GM12878 (cell line): ENCODE measurements around the gene CNDP2. TPM values are rescaled to one million over a fixed set of nuclear protein-coding genes. Genes with fewer than 3 reads are reported as not detected.
A peak's percentile ranks its signal among the peaks of the same experiment; 100 is the strongest.

ENCODE experiments used
- ATAC-seq: fragments of 200-7000 bp; cut with Tn5 transposase; 3 replicates; pipeline ENCODE4 v1.9.1; 2020; ENCODE audit warnings: mild to moderate bottlenecking, moderate library complexity
- BruUV-seq: library from RNA; stranded (reverse); fragments of 400-500 nt; replicated peaks from 2 replicates; lab custom pipeline; 2021; lab: Mats Ljungman, UMichigan
- CTCF ChIA-PET: fragments of 300-600 bp; sonication (Branson Sonifier 250); formaldehyde crosslinking; extraction: SDS; loops from one replicate; lab custom pipeline; 2021; ENCODE audit warnings: inconsistent platforms; lab: Yijun Ruan, JAX
- POLR2A ChIA-PET: fragments of 350-600 bp; formaldehyde crosslinking; extraction: SDS; loops from one replicate; lab custom pipeline; 2021; ENCODE audit warnings: inconsistent platforms; lab: Charles Lee
- RAD21 ChIA-PET: fragments of 300-600 bp; sonication (Branson Sonifier 250); formaldehyde crosslinking; loops from one replicate; lab custom pipeline; 2023; ENCODE audit warnings: antibody characterized with exemption; ENCODE audit not compliant: unreplicated experiment; lab: Charles Lee
- SMC1A ChIA-PET: fragments of 300-600 bp; sonication (Branson Sonifier 250); formaldehyde crosslinking; loops from one replicate; lab custom pipeline; 2023; ENCODE audit not compliant: unreplicated experiment, uncharacterized antibody; lab: Charles Lee
- DNase-seq: peaks from one replicate; pipeline ENCODE4 v3.0.0-alpha.2; 2011; ENCODE audit warnings: low read depth, low spot score
- FAIRE-seq: peaks from 3 replicates; lab custom pipeline; 2011; peaks lifted over from hg19 to GRCh38; lab: Jason Lieb, UNC
- H2AFZ ChIP-seq: 2 replicates; pipeline ENCODE4 v1.6.0; 2011; ENCODE audit warnings: low read depth, low read length, control low read depth; ENCODE audit not compliant: control insufficient read depth
- H3K27ac ChIP-seq: 2 replicates; pipeline ENCODE4 v1.5.1; 2011; ENCODE audit warnings: control low read depth; ENCODE audit not compliant: control insufficient read depth, insufficient read depth
- H3K27me3 ChIP-seq, 2 experiments: replicated peaks in 1 of 2; 2 replicates each; pipeline versions ENCODE4 v1.6.0 to v1.6.1; 2011; ENCODE audit warnings: low read length in 1 of 2; ENCODE audit not compliant: control insufficient read depth in 2 of 2, insufficient read depth in 2 of 2
- H3K36me3 ChIP-seq, 2 experiments: 2 replicates each; pipeline ENCODE4 v1.5.1; 2011; ENCODE audit warnings: low read length in 1 of 2; ENCODE audit not compliant: control insufficient read depth in 2 of 2, insufficient read depth in 2 of 2
- H3K4me1 ChIP-seq: 2 replicates; pipeline ENCODE4 v1.6.1; 2011; ENCODE audit warnings: mild to moderate bottlenecking, low read length, moderate library complexity, mixed read lengths; ENCODE audit not compliant: control insufficient read depth, insufficient read depth
- H3K4me2 ChIP-seq: 2 replicates; pipeline ENCODE4 v1.6.0; 2011; ENCODE audit warnings: control low read depth; ENCODE audit not compliant: control insufficient read depth, insufficient read depth
- H3K4me3 ChIP-seq: fragments of 200-600 bp; sonication (generic); 2 replicates; pipeline ENCODE4 v1.5.1; 2016
- H3K79me2 ChIP-seq: 2 replicates; pipeline ENCODE4 v1.6.0; 2011; ENCODE audit warnings: low read length; ENCODE audit not compliant: control insufficient read depth, insufficient read depth
- H3K9ac ChIP-seq: 2 replicates; pipeline ENCODE4 v1.8.0; 2011; ENCODE audit warnings: low read length, control low read depth, mixed read lengths; ENCODE audit not compliant: control insufficient read depth, insufficient read depth
- H3K9me3 ChIP-seq: replicated peaks from 3 replicates; pipeline ENCODE4 v1.5.1; 2011; ENCODE audit warnings: mild to moderate bottlenecking, low read length; ENCODE audit not compliant: control insufficient read depth, insufficient read depth
- H4K20me1 ChIP-seq: 2 replicates; pipeline ENCODE4 v1.6.0; 2011; ENCODE audit not compliant: control insufficient read depth, insufficient read depth
- CBX5 ChIP-seq: sonication (generic); IDR thresholded peaks from 2 replicates; pipeline ENCODE4 v1.6.1; 2016; ENCODE audit warnings: low read depth, moderate library complexity, mild to moderate bottlenecking, inconsistent platforms
- CEBPB ChIP-seq, 2 experiments: fragments of 150-350 bp in 1 of 2; IDR thresholded peaks; 2 replicates each; pipeline ENCODE4 v1.6.1; 2012 to 2014; ENCODE audit warnings: low read depth in 2 of 2, low read length in 2 of 2, borderline replicate concordance in 1 of 2, inconsistent platforms in 1 of 2
- E2F8 ChIP-seq: fragments of 450-650 bp; IDR thresholded peaks from 2 replicates; pipeline ENCODE4 v1.6.1; 2018; ENCODE audit warnings: mild to moderate bottlenecking, low read depth, moderate library complexity; ENCODE audit not compliant: partially characterized antibody
- EZH2 ChIP-seq: IDR thresholded peaks from 2 replicates; pipeline ENCODE4 v1.6.1; 2012; ENCODE audit warnings: low read depth, mild to moderate bottlenecking, control low read depth, inconsistent platforms, low read length, borderline replicate concordance; ENCODE audit not compliant: control insufficient read depth
- HCFC1 ChIP-seq: fragments of 150-350 bp; IDR thresholded peaks from 2 replicates; pipeline ENCODE4 v1.6.1; 2014; ENCODE audit warnings: low read length
- KAT2A ChIP-seq: conservative IDR thresholded peaks from 2 replicates; pipeline ENCODE4 v1.6.1; 2011; ENCODE audit warnings: low read depth, low read length; ENCODE audit not compliant: control insufficient read depth
- MEF2A ChIP-seq: IDR thresholded peaks from 2 replicates; pipeline ENCODE4 v1.6.1; 2011; ENCODE audit warnings: low read depth, mild to moderate bottlenecking, low read length, moderate library complexity; ENCODE audit not compliant: insufficient read depth
- POLR2AphosphoS5 ChIP-seq: IDR thresholded peaks from 2 replicates; pipeline ENCODE4 v1.6.1; 2011; ENCODE audit warnings: mild to moderate bottlenecking, low read length, inconsistent platforms
- RB1 ChIP-seq: fragments of 450-650 bp; formaldehyde crosslinking; IDR thresholded peaks from 2 replicates; pipeline ENCODE4 v1.6.1; 2017; ENCODE audit warnings: mild to moderate bottlenecking, borderline replicate concordance
- SUZ12 ChIP-seq: fragments of 200-600 bp; sonication (generic); IDR thresholded peaks from one replicate; pipeline ENCODE4 v1.6.1; 2018; ENCODE audit warnings: antibody characterized with exemption, mild to moderate bottlenecking; ENCODE audit not compliant: unreplicated experiment
- USF1 ChIP-seq: IDR thresholded peaks from 2 replicates; pipeline ENCODE4 v1.6.1; 2011; ENCODE audit warnings: borderline replicate concordance, low read depth, mild to moderate bottlenecking, moderate library complexity, mixed read lengths, low read length; ENCODE audit not compliant: insufficient read depth; ENCODE audit errors: extremely low read length
- ZNF207 ChIP-seq: fragments of 450-650 bp; IDR thresholded peaks from 2 replicates; pipeline ENCODE4 v1.6.1; 2014; ENCODE audit warnings: antibody characterized with exemption, mild to moderate bottlenecking, borderline replicate concordance
- ZNF687 ChIP-seq: fragments of 450-650 bp; IDR thresholded peaks from 2 replicates; pipeline ENCODE4 v1.6.1; 2017; ENCODE audit warnings: mild to moderate bottlenecking, moderate library complexity
- WGBS: methylation state at CpG from one replicate; pipeline ENCODE4 v1.1.6; 2016; ENCODE audit warnings: low lambda C conversion rate; ENCODE audit not compliant: insufficient replicate concordance, insufficient coverage; ENCODE audit errors: missing lambda C conversion rate; 5-methylcytosine and 5-hydroxymethylcytosine counted together
- in situ Hi-C: fragments of 300-500 bp; cut with MboI; formaldehyde crosslinking; loops from 9 replicates; pipeline ENCODE4 v1.14.3; 2018; ENCODE audit warnings: mixed read lengths
- intact Hi-C: fragments of 100-400 bp; cut with micrococcal nuclease; formaldehyde crosslinking; loops from one replicate; pipeline ENCODE4 v1.14.2; 2022; ENCODE audit not compliant: unreplicated experiment
- polyA plus RNA-seq, 11 experiments: library from polyadenylated mRNA; depleted of rRNA in 4 of 11; unstranded in 6 of 11; stranded (reverse) in 5 of 11; fragments of >200 nt; fragmentation: Nextera tagmentation in 4 of 11; fragmentation: Illumina TruSeq in 1 of 11; extraction: Ambion mirVana in 4 of 11; extraction: Trizol in 1 of 11; gene quantifications; 1 replicate in 1 of 11; 2 replicates in 10 of 11; pipeline versions ENCODE4 v1.2.1 to v1.2.3, GENCODE V29; 2011 to 2016; ENCODE audit warnings: inconsistent platforms in 2 of 11, missing spikeins in 2 of 11, low read depth in 1 of 11
- total RNA-seq, 4 experiments: library from RNA; depleted of rRNA in 3 of 4; stranded (reverse); fragments of >200 nt in 3 of 4; fragmentation: Illumina TruSeq in 1 of 4; extraction: Trizol in 1 of 4; gene quantifications; 2 replicates each; pipeline versions ENCODE4 v1.2.1 to v1.2.3, GENCODE V29; 2013 to 2021

CNDP2 gene
- total and polyA plus RNA-seq, 10 of the 15 experiments (the other 5 are each of a cell fraction or from before 2014, with no cell fraction given), result 63.5 to 213 (median 158) TPM

GRCh38 chr18:74496508-74497323, 553 bp downstream of the CNDP2 start:
- ChIA-PET POLR2A (interaction anchor here (0.6 to 1.4 kb wide), 5 partner anchors 13 to 142 kb away, joined by 3 to 4 read pairs (median 3); no protein-coding TSS in a partner anchor), CTCF (interaction anchor here (0.6 to 5.9 kb wide), 5 partner anchors 55 to 528 kb away, joined by 3 to 92 read pairs (median 3); partner anchors contain the start of gene CYB5A), SMC1A (interaction anchor here (1.0 to 1.9 kb wide), 3 partner anchors 55 to 141 kb away, joined by 3 to 9 read pairs (median 3); no protein-coding TSS in a partner anchor), RAD21 (interaction anchor here (1.0 to 1.2 kb wide), 3 partner anchors 12 to 344 kb away, joined by 3 to 10 read pairs (median 3); no protein-coding TSS in a partner anchor)
- Histone ChIP-seq H3K27me3 (no peaks in the 10 kb centered on the region), H4K20me1 (no peaks in the 10 kb centered on the region), H3K9ac (peak overlapping the region; percentile 83), H2AFZ (peak overlapping the region; percentile 88), H3K9me3 (no peaks in the 10 kb centered on the region), H3K79me2 (peaks cover 52% of the 10 kb centered on the region), H3K36me3 (peaks cover 0 to 3% of the 10 kb centered on the region in 2 experiments; a peak in 1 of 4 replicates), H3K27ac (peak overlapping the region; percentile 76), H3K4me2 (peak overlapping the region; percentile 98), H3K4me1 (peaks cover 18% of the 10 kb centered on the region), H3K4me3 (peak overlapping the region; percentile 80)
- FAIRE-seq, result no peak
- in situ Hi-C loops (loop anchor here (5.0 kb wide), 3 partner anchors 101 to 299 kb away; partner anchors contain the start of gene ZNF407), intact Hi-C loops (loop anchor here (1.0 to 10.0 kb wide), 5 partner anchors 101 to 1998 kb away; partner anchors contain the start of genes CYB5A, FBXO15, PTGR3 and TIMM21)
- TSS peak; percentile 30 for BruUV-seq
- under 1% methylated on average over 43 of the region's 48 CpGs for WGBS
- ATAC-seq, result peak; percentile 64
- DNase-seq, result no peak
- TF ChIP-seq EZH2, result no peak
- no peak for TF ChIP-seq ZNF207
- no peak for TF ChIP-seq MEF2A
- no peak for TF ChIP-seq CBX5
- peak; percentile 54; the same call in 1 of the 2 replicates for TF ChIP-seq ZNF687
- no peak for TF ChIP-seq SUZ12
- TF ChIP-seq HCFC1, result no peak
- no peak for TF ChIP-seq KAT2A
- TF ChIP-seq CEBPB (IDR thresholded peaks at IDR 0.05; ENCODE audit: borderline replicate concordance in 1 of 2, low read depth in 2 of 2, low read length in 2 of 2), result no peak
- no peak; the same call in 1 of the 2 replicates for TF ChIP-seq RB1
- peak; percentile 1; the same call in 1 of the 2 replicates for TF ChIP-seq POLR2AphosphoS5
- no peak for TF ChIP-seq E2F8
- TF ChIP-seq USF1, result no peak
